SK-N-SH (cell line): ENCODE measurements around the gene LSM14A.

Experiments
- CTCF ChIP-seq: fragments of 200-600 bp; sonication (generic); IDR thresholded peaks from 2 replicates; pipeline ENCODE4 v1.6.1; 2017; ENCODE audit warnings: antibody characterized with exemption, mild to moderate bottlenecking, moderate library complexity
- EZH2phosphoT487 ChIP-seq: fragments of 200-600 bp; sonication (generic); IDR thresholded peaks from 2 replicates; pipeline ENCODE4 v1.6.1; 2017; ENCODE audit warnings: low read depth, mixed run types, mild to moderate bottlenecking, antibody characterized with exemption, moderate library complexity, borderline replicate concordance
- MAX ChIP-seq: IDR thresholded peaks from 2 replicates; pipeline ENCODE4 v1.4.0; 2012; ENCODE audit warnings: low read depth
- MXI1 ChIP-seq: IDR thresholded peaks from 2 replicates; pipeline ENCODE4 v1.6.1; 2012; ENCODE audit warnings: mild to moderate bottlenecking, low read depth, low read length, improper control_type of control experiment
- POLR2AphosphoS5 ChIP-seq: IDR thresholded peaks from 2 replicates; pipeline ENCODE4 v1.6.1; 2012; ENCODE audit warnings: low read depth, low read length
- REST ChIP-seq: IDR thresholded peaks from 2 replicates; pipeline ENCODE4 v1.6.1; 2012; ENCODE audit warnings: mild to moderate bottlenecking, low read depth, low read length, moderate library complexity
- RFX5 ChIP-seq: IDR thresholded peaks from 2 replicates; pipeline ENCODE4 v1.6.1; 2012; ENCODE audit warnings: mild to moderate bottlenecking, improper control_type of control experiment, low read length
- RXRA ChIP-seq: IDR thresholded peaks from 2 replicates; pipeline ENCODE4 v1.4.0; 2012; ENCODE audit warnings: low read depth, mild to moderate bottlenecking, borderline replicate concordance
- TEAD4 ChIP-seq: IDR thresholded peaks from 2 replicates; pipeline ENCODE4 v1.4.0; 2012; ENCODE audit warnings: mild to moderate bottlenecking, borderline replicate concordance; ENCODE audit not compliant: insufficient read depth
- YY1 ChIP-seq: IDR thresholded peaks from 2 replicates; pipeline ENCODE4 v1.4.0; 2012; ENCODE audit warnings: low read depth, mild to moderate bottlenecking

- TF ChIP-seq YY1 (no peak), CTCF (no peak), MAX (no peak), TEAD4 (no peak), REST (no peak), EZH2phosphoT487 (no peak), MXI1 (no peak), RFX5 (no peak), POLR2AphosphoS5 (no peak), RXRA (no peak)
These were observed 52.8 kb downstream of the LSM14A start for GRCh38 chr19:34224996-34225658.
